OCI-LY1 (cell line): ENCODE results near the gene DRC1.

Experiments
- H2AFZ ChIP-seq: fragments of 200-600 bp; sonication (generic), shearing (Covaris generic); 2 replicates; pipeline ENCODE4 v1.6.0; 2014; ENCODE audit warnings: antibody characterized with exemption, mild to moderate bottlenecking, low read length
- H3F3A ChIP-seq: fragments of 200-600 bp; sonication (generic), shearing (Covaris generic); 2 replicates; pipeline ENCODE4 v1.6.0; 2014; ENCODE audit warnings: mild to moderate bottlenecking, antibody characterized with exemption, low read length, moderate library complexity; ENCODE audit not compliant: insufficient read depth
- H3K27ac ChIP-seq: fragments of 200-600 bp; sonication (generic); 2 replicates; pipeline ENCODE4 v1.5.1; 2014; ENCODE audit warnings: low read length, mixed run types, mild to moderate bottlenecking, low read depth; ENCODE audit not compliant: poor library complexity, severe bottlenecking
- H3K27me3 ChIP-seq: fragments of 200-600 bp; sonication (generic); 2 replicates; pipeline ENCODE4 v1.6.0; 2014; ENCODE audit warnings: antibody characterized with exemption, mild to moderate bottlenecking, low read length, moderate library complexity; ENCODE audit not compliant: insufficient read depth
- H3K36me3 ChIP-seq: fragments of 200-600 bp; sonication (generic); 2 replicates; pipeline ENCODE4 v1.6.1; 2014; ENCODE audit warnings: mild to moderate bottlenecking, antibody characterized with exemption, low read length, moderate library complexity, mixed read lengths; ENCODE audit not compliant: insufficient read depth
- H3K4me1 ChIP-seq: fragments of 200-600 bp; sonication (generic); 2 replicates; pipeline ENCODE4 v1.5.1; 2014; ENCODE audit warnings: mild to moderate bottlenecking, low read length, moderate library complexity; ENCODE audit not compliant: insufficient read depth, severe bottlenecking
- H3K4me2 ChIP-seq: fragments of 200-600 bp; sonication (generic), shearing (Covaris generic); 2 replicates; pipeline ENCODE4 v1.6.1; 2014; ENCODE audit warnings: low read length
- H3K4me3 ChIP-seq: fragments of 200-600 bp; sonication (generic); 2 replicates; pipeline ENCODE4 v1.5.1; 2014; ENCODE audit warnings: low read length, low read depth, mild to moderate bottlenecking, mixed read lengths; ENCODE audit not compliant: poor library complexity, severe bottlenecking
- H3K79me2 ChIP-seq: fragments of 200-600 bp; shearing (Covaris generic); 2 replicates; pipeline ENCODE4 v1.6.1; 2016; ENCODE audit warnings: mixed run types, low read length, mixed read lengths; ENCODE audit not compliant: insufficient read depth
- H3K9ac ChIP-seq: fragments of 200-600 bp; sonication (generic), shearing (Covaris generic); 2 replicates; pipeline ENCODE4 v1.6.1; 2014; ENCODE audit warnings: mild to moderate bottlenecking, low read length, mixed read lengths
- H3K9me2 ChIP-seq: fragments of 200-600 bp; sonication (generic), shearing (Covaris generic); 2 replicates; pipeline ENCODE4 v1.6.1; 2014; ENCODE audit warnings: low read depth, mild to moderate bottlenecking, low read length, mixed read lengths
- H3K9me3 ChIP-seq: fragments of 200-600 bp; shearing (Covaris generic); 2 replicates; pipeline ENCODE4 v1.6.1; 2014; ENCODE audit warnings: low read length, mixed read lengths
- H4K20me1 ChIP-seq: fragments of 200-600 bp; sonication (generic), shearing (Covaris generic); 2 replicates; pipeline ENCODE4 v1.6.0; 2016; ENCODE audit warnings: mild to moderate bottlenecking, low read length; ENCODE audit not compliant: insufficient read depth
- EZH2 ChIP-seq: fragments of 200-600 bp; sonication (generic), shearing (Covaris generic); IDR thresholded peaks from 2 replicates; pipeline ENCODE4 v1.8.0; 2017; ENCODE audit warnings: borderline replicate concordance, mixed run types, mild to moderate bottlenecking, antibody characterized with exemption, low read length, moderate library complexity, mixed read lengths
- TF ChIP-seq, protein P1 (sequence below): fragments of 200-600 bp; sonication (generic), shearing (Covaris generic); IDR thresholded peaks from 2 replicates; pipeline ENCODE4 v1.5.1; 2017; ENCODE audit warnings: mild to moderate bottlenecking, antibody characterized with exemption, low read length, moderate library complexity, mixed read lengths

Gene DRC1

DNA sequence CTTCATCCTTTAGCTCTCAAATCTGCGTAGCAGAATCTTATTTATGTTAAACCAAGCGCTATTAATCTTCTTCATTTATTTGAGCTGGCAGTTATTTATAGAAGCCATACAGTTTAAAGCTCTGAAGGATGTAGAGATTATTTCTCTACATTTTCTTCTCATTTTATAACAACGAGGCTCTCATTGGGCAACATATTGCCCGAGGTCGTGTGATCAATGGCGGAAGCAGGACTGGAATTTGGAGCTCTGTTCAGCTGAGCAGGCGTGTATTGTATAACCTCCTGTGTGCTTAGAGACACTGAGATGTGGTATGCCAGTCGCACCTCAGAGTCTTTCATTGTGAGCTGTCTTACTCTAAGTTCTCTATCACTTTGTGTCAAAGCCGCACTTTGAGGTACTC is 17.5 kb upstream of the DRC1 start:
- no peak for TF ChIP-seq EZH2
- Histone ChIP-seq H3K36me3 (peaks cover 70% of the 10 kb centered on the region), H3K27ac (no peak overlapping the region), H3K9ac (no peak overlapping the region), H3K9me3 (no peaks in the 10 kb centered on the region), H2AFZ (no peak overlapping the region), H4K20me1 (no peaks in the 10 kb centered on the region), H3K4me1 (no peaks in the 10 kb centered on the region), H3F3A (0 out of 2 replicates have a peak, but pooled peaks cover 3% of the 10 kb centered on the region), H3K4me3 (no peak overlapping the region), H3K79me2 (no peaks in the 10 kb centered on the region), H3K4me2 (no peak overlapping the region), H3K9me2 (no peaks in the 10 kb centered on the region), H3K27me3 (no peaks in the 10 kb centered on the region)

DNA sequence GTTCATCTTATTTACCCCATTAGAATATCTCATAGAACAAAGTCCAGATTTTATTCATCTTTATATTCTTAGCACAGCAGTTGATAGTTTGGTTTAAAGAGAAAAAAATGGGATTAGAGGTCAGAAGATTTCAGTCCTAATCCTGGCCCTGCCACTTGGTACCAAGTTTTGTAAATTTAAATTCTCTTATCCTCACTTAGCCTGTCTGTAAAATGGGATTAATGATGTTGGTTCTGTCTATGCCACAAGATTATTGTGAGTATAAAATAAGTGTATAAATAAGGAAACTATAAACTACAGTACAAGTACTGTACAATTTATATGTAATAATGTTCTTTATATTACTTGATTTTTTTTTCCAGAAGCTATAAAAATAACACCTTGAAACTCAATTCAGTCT is 17.1 kb upstream of the DRC1 start:
- Histone ChIP-seq H3K27me3 (no peaks in the 10 kb centered on the region), H3F3A (0 out of 2 replicates have a peak, but pooled peaks cover 3% of the 10 kb centered on the region), H3K27ac (no peak overlapping the region), H3K9me2 (no peaks in the 10 kb centered on the region), H3K4me3 (no peak overlapping the region), H4K20me1 (no peaks in the 10 kb centered on the region), H3K9me3 (no peaks in the 10 kb centered on the region), H3K4me2 (no peak overlapping the region), H3K9ac (no peak overlapping the region), H2AFZ (no peak overlapping the region), H3K79me2 (no peaks in the 10 kb centered on the region), H3K36me3 (peaks cover 70% of the 10 kb centered on the region), H3K4me1 (no peaks in the 10 kb centered on the region)
- no peak for TF ChIP-seq EZH2
- TF ChIP-seq, protein P1, sequence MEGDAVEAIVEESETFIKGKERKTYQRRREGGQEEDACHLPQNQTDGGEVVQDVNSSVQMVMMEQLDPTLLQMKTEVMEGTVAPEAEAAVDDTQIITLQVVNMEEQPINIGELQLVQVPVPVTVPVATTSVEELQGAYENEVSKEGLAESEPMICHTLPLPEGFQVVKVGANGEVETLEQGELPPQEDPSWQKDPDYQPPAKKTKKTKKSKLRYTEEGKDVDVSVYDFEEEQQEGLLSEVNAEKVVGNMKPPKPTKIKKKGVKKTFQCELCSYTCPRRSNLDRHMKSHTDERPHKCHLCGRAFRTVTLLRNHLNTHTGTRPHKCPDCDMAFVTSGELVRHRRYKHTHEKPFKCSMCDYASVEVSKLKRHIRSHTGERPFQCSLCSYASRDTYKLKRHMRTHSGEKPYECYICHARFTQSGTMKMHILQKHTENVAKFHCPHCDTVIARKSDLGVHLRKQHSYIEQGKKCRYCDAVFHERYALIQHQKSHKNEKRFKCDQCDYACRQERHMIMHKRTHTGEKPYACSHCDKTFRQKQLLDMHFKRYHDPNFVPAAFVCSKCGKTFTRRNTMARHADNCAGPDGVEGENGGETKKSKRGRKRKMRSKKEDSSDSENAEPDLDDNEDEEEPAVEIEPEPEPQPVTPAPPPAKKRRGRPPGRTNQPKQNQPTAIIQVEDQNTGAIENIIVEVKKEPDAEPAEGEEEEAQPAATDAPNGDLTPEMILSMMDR = no peak

DNA sequence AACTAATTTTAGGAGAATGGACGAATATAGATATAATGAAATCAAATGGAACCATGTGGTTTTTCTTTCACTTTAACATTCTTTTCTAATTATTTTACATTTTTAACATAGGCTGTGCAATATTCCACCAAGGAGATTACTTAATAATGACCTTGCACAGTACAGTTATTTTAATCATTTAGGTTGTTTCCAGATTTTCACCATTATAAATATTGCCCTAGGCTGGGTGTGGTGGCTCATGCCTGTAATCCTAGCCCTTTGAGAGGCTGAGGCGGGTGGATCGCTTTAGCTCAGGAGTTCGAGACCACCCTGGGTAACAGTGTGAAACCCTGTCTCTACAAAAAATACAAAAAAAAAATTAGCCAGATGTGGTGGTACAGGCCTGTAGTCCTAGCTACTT is 14.5 kb upstream of the DRC1 start:
- Histone ChIP-seq H3K9me2 (no peaks in the 10 kb centered on the region), H3K27me3 (no peaks in the 10 kb centered on the region), H3K4me3 (no peak overlapping the region), H3F3A (0 out of 2 replicates have a peak, but pooled peaks cover 3% of the 10 kb centered on the region), H3K79me2 (no peaks in the 10 kb centered on the region), H3K27ac (no peak overlapping the region), H3K36me3 (peaks cover 67% of the 10 kb centered on the region), H3K9ac (no peak overlapping the region), H4K20me1 (no peaks in the 10 kb centered on the region), H3K9me3 (no peaks in the 10 kb centered on the region), H3K4me1 (no peaks in the 10 kb centered on the region), H3K4me2 (no peak overlapping the region), H2AFZ (no peak overlapping the region)
- TF ChIP-seq EZH2 = no peak
- TF ChIP-seq, protein P1 = no peak

DNA sequence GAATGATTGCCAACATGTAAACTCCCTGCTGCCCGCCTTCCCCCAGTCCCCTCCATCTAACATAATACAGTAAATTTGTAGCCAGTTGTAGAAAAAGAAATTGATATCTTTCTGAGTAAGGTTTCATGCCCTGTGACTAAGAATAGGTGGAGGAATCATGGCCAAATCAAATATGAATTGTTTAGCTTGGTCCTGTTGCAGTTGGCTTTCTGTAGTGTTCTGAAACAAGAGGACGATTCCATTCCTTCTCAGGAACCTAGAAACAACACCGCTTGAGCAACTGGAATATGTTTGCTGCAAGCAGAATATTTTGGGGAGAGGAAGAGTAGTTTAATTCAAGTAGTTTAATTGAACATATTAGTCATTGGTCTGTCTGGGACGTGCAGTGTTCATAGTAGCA is 7.0 kb upstream of the DRC1 start:
- Histone ChIP-seq H3K4me2 (no peak overlapping the region), H3F3A (no peaks in the 10 kb centered on the region), H3K9me2 (no peaks in the 10 kb centered on the region), H3K9me3 (no peaks in the 10 kb centered on the region), H3K4me1 (no peaks in the 10 kb centered on the region), H4K20me1 (no peaks in the 10 kb centered on the region), H3K4me3 (no peak overlapping the region), H2AFZ (no peak overlapping the region), H3K9ac (no peak overlapping the region), H3K27ac (no peak overlapping the region), H3K27me3 (no peaks in the 10 kb centered on the region), H3K36me3 (peaks cover 14% of the 10 kb centered on the region; the same call in 1 of the 2 replicates), H3K79me2 (no peaks in the 10 kb centered on the region)
- TF ChIP-seq, protein P1 = no peak
- no peak for TF ChIP-seq EZH2
